Adipose tissue (tissue), 3 donors: ENCODE data around the gene WIPF2. TPM values are rescaled to one million over a fixed set of nuclear protein-coding genes. Genes with fewer than 3 reads are reported as not detected.

ENCODE experiments used
- H3K27ac ChIP-seq: one replicate; pipeline ENCODE4 v1.5.1; 2013; ENCODE audit warnings: low read depth, low read length
- WGBS, 3 donors: extraction: QIAGEN DNeasy Blood & Tissue Kit; methylation state at CpG; one replicate each; pipeline ENCODE4 v1.1.7; 2013; 5-methylcytosine and 5-hydroxymethylcytosine counted together
- polyA plus RNA-seq, 3 donors: library from polyadenylated mRNA; stranded (reverse); fragments of 200-250 nt; gene quantifications; one replicate each; pipeline ENCODE4 v1.2.3, GENCODE V29; 2013
- donor health status: healthy with polysubstance abuse.
- donor health status: Bipolar disorder and iron deficiency.
- donor health status: healthy.

Gene WIPF2
- polyA plus RNA-seq, 3 donors = 6.3 to 9.0 (median 8.0) TPM

DNA sequence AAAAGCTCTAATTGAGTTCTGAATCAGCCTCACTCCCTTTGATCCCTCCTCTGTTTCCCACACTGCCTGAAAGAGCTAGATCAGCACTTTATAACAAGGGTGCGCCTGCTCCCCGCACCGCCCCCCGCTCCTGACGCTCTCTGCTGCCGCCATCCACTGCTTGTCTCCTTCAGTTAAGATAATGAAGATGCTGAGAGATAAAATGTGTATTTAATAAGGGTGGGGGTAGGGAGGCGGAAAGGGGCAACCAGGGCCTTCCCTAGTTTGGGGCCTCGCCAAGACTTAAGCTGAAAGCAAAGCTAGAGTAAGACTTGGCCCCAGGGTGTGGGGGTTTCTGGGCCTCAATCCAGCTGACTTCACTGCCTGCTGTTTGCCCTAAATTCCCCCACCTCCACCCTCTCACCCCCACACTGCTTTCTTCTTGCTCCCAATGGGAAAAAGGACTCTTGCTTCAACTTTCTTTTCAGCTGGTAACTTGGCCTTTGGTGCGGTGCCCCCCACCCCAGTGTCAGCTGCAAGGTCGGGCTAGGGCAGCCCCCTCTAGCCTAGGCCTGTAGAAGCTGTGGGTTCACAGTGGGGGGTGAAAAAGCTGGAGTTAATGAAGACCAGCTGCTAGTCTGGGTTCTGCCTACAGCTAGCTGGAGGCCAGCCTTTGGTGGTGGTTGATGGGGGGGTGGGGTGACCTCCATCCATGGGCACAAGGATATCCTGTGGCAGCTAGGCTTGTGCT, 88.1 kb downstream of the WIPF2 start:
- 44 to 72% (median 58%) methylated on average over 10 of the region's 10 CpGs for WGBS, 3 donors
- H3K27ac ChIP-seq = peak overlapping the region; percentile 56

DNA sequence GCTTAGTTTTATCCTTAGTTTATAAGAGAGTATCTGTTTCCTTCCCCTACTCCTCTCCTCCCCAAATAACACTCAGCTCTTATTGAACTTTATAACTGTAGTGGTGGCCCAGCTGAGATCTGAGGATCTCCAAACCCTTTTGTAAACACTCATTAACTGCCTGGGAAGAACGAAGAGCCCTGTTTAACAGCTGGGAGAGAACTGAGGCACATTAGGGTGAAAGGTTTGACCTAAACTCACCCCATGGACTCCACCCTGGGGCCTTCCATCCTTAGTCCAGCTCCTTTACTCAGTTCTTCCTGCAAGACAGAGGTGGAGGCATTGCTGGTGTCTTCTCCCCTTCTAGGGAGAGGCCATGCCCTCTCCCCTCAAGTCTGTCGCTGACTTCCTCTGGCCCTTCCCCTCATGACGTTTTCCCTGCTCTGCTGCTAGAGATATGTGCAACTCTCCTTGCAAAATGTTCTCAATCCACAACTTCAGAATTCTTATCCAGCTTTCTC, 88.7 kb downstream of the WIPF2 start:
- WGBS, 3 donors = 17 to 53% (median 20%) methylated on average over 3 of the region's 3 CpGs
- peak overlapping the region; percentile 56 for H3K27ac ChIP-seq

DNA sequence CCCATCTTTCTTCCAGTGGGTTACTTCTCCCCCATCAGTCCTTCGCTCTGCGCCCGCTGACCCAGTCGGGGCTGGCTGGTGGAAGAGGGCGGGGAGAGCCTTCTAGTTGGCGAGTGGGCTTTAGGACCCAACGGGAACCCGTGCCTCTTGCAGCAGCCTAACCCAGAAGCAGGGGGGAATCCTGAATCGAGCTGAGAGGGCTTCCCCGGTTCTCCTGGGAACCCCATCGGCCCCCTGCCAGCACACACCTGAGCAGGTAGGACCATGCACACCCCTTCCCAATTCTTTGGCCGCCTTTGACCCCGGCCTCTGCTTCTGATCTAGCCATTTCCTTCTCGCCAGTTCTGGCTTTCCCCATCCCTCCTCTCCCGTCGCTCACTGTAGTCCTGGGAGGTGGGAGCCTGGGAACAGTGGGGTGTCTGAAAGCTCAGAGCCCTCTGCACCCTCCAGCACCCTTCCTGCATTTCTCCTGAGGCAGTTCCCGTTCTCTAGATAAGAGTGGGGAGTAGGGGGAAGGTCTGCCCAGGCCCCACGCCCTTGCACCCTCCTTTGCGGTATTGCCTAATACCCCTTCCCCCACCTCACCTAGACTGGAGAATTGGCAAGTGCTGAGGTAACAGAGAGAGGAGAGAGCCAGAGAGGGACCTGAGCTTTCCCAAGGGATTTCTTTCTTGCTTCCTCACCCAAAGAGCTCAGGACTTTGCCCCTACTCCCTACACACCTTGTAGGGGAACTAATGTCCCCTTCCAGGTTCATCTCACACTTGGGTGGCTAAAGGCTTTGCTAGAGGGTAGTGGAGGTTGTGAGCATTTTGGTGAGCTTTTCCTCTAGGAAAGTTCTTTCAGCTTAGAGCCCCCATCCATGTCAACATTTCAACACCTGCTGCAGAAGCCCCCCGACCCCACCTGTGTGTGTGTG, 90.2 kb downstream of the WIPF2 start, which contains the start of gene RARA:
RARA (plus strand) TSS at position 150 of the 918 bp plus-strand sequence. CDS start 22,039 bp downstream, outside the sequence.
- 8 to 13% (median 11%) methylated on average over 20 of the region's 20 CpGs for WGBS, 3 donors
- no peak within 1 kb of the TSS for H3K27ac ChIP-seq

DNA sequence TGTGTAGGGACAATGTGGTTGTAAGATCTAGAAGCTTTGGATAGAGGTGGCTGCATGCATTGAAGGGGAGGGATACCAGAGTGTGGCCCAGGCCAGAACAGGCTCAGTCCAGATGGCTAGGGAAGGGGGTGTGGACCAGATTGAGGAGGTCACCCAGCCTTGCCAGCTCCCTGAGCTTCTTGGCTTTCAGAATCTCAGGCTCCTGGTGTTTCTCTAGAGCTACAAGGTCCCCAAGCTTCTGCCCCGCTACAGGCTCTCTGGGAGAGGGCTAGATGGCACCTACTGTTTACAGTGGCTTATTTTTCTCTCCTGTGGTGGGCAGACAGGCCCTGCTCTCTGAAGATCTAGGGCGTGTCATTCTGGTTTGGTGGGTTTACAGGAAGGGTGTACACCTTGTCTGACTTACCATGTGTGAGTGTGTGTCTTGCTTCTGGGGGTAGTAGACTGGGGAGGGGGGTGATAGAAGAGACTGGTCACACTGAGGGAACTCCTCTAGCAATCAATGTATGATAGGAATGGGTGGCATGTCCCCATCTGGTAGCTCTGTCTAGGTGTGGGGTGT, 90.9 kb downstream of the WIPF2 start:
- 70 to 85% (median 74%) methylated on average over 2 of the region's 2 CpGs for WGBS, 3 donors
- H3K27ac ChIP-seq = no peak overlapping the region

DNA sequence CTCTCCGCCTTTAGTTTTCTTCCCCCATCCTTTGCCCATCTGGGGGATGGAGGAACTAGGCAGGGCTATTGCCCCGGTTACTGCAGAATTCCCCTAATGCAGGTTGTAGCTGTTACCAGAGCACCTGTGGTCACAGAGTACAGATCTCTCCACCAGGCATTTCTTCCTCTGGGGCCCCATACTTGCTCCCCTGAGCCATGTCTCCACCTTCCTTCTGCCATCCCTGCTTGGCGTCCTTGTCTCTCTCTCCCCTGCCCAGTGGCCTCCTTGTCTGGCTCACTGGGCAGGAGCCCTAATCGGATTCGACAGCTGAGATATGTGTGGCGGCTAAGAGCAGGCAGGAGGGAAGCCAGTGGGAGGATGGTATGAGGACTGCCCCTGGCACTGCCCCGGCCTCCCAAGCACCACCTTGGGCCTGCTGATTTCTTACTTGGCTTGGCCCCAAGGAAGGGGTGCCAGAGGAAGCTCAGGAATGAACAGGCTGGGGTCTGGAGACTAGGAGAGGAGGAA, 91.8 kb downstream of the WIPF2 start:
- H3K27ac ChIP-seq = no peak overlapping the region
- WGBS, 3 donors = 44 to 66% (median 54%) methylated on average over 7 of the region's 7 CpGs

DNA sequence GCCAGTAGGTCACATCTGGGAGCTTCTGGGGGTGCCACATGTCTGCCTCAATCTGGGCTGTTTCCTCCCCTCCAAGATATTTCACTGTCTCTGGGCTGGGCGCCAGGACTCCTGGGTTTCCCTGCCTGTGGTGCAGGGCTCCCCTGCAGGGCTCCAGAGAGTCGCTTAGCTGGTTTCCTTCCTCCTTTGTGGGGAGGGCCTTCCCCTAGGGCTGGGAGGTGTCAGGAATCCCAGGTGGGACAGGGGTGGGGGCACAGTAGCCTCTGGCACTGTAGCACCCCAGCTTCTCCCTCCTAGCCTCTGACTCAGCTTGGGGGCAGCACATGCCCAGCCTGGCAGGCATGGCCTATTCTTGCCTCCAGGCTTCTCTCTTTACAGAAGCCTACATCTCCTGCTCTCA, 92.5 kb downstream of the WIPF2 start:
- 11 to 38% (median 30%) methylated on average over 2 of the region's 2 CpGs for WGBS, 3 donors
- H3K27ac ChIP-seq = no peak overlapping the region

DNA sequence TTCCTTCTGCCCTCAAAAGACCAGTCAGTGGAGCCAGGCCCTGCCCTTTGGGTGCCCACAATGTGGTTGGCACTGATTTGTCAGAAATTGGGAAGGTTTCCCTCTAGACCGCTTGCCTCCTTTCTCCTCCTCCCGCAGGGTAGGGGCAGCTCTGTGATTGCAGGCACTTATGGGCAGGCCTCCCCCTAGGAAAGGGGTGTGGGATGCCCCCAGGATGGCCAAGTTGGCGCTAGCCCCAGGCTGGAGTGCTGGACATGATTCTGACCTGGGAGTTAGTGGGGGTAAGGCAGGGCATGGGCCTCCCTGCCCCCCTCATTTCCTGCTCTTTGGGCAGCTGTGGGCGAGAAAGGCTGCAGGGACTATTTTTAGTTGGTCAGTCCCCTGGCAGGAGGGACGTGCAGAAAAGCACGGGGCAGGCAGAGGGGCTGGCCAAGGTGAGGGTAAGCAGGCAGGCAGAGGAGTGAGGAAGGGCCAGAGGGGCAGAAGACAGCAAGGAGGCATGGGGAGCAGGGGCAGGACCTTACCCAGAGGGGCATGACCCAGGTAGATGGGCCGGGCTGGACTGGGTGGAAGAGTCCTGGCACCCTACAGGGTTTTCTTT, 93.1 kb downstream of the WIPF2 start:
- no peak overlapping the region for H3K27ac ChIP-seq
- 34 to 52% (median 38%) methylated on average over 7 of the region's 7 CpGs for WGBS, 3 donors

DNA sequence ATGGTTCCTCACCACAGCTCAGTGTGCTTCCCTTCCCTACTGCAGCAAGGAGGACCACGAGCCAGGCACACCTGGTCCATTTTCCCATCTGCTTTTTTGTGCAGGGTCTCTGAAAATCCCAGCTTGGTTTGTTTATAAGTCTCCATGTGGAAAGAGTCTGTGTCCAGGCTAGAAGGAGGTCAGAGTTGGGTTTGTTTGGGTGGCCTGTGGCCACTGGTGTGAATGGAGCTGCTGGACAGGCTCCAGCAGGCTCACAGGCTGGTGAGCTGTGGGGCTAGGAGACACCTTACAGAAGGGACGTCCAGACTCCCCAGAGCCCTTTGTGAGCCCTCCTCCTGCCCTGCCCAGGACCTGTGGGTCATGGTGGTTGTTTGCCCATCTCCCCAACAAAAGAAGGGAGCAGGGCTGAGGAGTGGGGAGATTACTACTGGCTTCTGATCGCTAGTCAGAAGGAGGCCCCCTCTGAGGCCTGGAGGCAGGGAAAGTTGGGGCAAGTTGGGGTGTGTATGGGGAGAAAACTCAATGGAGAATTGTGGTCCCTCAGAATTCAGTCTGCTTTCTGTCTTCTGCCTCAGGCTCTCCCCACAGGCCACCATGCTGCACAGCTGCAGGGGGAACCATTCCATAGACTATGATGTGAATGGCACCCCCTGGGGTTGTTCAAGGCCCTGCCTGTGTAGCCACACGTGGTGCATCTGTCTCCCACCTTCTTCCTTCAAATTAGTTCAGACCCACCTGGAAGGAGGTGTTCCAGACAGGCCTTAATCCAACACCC, 94.0 kb downstream of the WIPF2 start:
- WGBS, 3 donors = 71 to 84% (median 77%) methylated on average over 4 of the region's 4 CpGs
- no peak overlapping the region for H3K27ac ChIP-seq

DNA sequence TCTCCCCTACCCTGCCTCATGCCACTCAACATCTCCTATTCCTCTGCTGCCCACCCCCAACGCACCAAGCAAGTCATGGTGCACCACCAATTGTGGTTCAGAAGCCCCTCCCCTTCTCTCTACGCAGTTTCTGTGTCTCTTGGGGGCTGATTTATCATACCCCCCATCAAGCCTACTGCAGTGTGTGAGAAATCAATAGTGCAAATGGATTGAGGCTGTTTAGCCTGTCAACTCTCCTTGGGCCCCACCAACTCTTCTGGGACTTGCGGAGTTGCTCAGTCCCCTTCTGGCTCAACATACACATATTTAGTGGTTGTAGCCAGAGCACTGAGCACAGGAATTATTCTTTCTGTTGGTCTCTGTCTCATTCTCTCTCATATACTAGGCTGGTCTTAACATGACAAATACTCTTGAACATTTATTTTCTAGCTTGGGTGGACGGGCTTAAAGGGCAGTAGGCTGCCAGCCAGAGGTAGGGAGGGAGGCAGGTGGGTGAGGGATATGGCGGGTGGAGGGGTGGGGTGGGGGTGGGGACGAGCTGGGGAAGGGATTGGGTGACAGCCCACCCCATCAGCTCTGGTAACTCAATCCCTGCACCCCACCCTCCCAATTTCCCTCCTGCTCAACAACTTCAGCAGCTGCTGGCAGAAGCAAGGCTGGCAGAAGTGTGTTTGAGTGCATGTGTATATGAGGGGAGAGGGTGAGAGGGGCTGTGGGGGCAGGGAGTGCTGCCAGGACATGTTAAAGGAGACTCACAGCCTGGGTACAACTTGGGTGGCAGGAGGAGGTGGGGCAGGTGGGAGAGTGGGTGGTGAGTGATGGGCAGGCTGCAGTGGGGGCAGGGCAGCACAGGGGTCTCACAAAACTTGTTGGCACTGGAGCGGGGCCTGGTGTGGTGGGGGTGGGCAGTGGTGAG, 94.8 kb downstream of the WIPF2 start:
- 69 to 80% (median 80%) methylated on average over 6 to 7 of the region's 7 CpGs for WGBS, 3 donors

DNA sequence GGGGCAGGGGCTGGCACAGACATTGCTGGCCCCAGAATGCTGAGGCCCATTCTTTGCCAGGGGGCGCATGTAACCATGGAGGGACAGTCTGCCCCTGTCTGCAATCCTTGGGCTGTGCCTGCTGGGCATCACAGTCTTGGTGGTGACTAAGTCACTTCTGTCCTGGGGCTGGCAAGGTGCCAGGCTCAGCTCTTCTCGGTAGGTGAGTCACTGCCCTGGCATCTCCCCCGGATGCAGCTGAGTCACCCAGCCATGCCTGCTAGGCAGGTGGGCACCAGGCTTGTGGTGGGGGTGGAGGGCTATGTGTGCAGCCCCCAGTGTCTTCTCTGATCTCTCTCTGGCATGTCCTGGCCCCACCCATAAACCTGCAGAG, 95.5 kb downstream of the WIPF2 start:
- no peak overlapping the region for H3K27ac ChIP-seq
- WGBS, 3 donors = 29 to 39% (median 31%) methylated on average over 3 of the region's 3 CpGs

More for the DNA sequence above, 94.8 kb downstream of the WIPF2 start:
- no peak overlapping the region for H3K27ac ChIP-seq

DNA sequence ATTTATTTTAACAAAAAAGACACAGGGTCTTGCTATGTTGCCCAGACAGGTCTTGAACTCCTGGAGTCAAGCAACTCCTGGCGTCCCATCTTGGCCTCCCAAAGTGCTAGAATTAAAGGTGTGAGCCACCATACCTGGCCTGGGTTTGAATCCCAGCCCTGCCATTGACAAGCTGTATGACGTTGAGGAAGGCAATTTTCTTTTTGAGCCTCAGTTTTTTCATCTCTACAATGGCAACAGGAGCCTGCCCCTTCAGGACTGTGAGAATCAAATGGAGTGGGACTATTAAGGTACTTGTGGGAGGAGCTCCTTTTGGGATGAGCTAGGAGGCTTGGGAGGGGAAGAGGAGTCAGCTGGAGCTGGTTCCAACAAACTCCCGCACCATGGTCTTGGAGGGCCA, 96.1 kb downstream of the WIPF2 start:
- 86 to 87% (median 87%) methylated on average over 3 of the region's 3 CpGs for WGBS, 3 donors
- H3K27ac ChIP-seq = no peak overlapping the region

DNA sequence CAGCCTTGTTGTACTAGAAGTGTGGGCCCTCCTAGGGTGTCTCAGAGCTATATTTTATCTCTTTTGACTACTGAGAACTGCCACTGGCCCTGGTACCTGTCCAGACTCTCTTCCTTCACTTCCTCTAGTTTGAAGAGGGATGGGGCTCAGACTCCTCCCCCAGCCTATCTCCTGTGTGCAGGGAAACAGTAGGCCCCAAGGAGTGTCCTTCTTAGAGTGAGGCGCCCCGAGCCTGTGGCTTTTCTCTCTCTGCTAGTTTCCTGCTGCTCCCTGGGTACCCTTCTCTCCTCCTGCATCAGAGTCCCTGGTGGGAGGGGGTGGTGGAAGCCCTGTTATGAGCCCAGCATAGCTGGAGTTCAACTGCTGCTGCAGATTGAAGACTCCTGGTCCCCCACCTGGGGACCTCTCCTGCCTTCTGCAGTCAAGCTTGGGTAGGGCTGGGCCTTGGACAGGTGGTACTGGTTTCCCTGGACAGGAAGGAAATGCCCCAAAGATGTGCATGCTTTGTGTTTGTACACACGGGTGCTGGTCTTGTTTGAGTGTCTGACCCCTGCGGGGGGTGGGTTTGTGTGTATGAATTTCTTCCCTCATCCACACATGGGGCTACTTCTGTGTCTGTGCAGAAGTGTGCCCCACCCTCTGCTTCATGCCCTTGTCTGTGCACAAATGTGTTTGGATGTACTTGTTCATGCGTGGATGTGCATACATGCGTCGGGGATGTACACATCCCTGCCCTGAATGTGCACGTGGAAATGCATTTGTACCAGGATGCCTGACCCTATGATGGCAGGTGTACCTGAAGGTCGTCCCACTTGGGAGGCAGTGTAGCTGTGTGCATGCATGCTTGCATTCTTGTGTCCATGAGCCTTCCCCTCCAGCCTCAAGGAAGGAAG, 96.8 kb downstream of the WIPF2 start:
- WGBS, 3 donors = 54 to 63% (median 54%) methylated on average over 9 of the region's 9 CpGs
- H3K27ac ChIP-seq = no peak overlapping the region

DNA sequence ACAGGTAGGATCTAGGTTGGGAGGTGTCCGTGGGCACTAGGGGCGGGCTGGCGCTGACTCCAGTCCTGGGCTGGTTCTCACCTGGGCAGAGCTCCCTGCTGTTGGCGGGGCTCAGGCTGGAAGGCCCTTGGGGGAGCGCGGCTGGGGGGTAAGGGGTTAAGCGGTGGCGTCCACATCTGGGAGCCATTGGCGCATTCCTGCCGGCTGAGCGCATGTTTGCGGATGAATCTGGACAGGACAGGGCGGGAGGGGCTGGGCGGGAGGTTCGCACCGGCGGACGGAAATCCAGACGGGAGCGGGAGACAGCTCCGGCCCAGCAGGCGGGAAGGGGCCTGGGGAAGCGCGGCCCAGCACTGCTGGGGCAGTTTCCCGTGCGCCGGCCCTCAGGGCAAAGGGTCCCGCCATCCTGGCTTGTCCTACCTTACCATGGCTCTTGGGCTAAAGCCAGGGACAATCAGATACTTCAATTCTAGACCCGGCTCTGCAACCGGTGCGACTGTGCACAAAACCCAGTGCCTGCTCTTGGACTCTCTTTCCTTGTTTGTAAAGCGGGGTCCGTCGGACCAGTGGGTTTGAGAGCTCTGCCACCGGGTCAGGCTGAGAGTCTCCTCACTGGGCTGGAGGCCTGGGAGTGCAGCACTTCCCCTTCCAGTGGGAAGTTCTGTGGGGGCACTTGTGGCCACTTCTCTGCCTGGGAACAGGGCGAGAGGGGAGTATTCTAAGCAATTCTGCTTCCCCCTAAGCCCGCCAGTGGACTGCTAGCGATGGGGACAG, 97.7 kb downstream of the WIPF2 start:
- H3K27ac ChIP-seq = no peak overlapping the region
- 25 to 31% (median 28%) methylated on average over 35 to 38 of the region's 38 CpGs for WGBS, 3 donors

DNA sequence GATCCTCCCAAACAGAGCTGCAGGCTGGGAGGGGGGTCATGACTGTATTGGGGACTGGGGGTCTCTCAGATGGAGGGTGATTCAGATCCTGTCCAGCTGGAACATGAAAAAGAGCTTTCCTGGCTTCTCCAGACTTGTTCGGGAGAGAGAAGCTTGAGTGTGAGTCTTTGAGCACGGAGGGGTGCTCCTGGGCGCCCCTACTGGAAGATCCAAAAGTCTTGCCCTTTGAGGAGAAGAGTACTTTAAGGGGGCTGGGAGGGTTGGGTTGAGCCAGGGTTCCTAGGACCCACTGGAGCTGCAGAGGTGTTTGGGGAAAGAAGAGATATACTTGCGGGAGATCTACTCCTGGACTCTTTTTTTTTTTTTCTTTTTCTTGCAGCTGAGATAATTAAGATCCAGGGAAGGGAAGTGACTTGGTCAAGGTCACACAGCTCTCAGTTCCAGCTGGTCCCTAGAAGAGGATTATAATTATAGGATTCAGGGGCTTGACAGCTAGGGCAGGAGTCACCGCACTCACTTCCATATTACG, 98.3 kb downstream of the WIPF2 start:
- 7 to 10% (median 7%) methylated on average over 6 of the region's 6 CpGs for whole genome bisulfite sequencing, 3 donors
- H3K27ac ChIP-seq = no peak overlapping the region
